ENCODE results near the gene STAT3. TPM values are rescaled to one million over a fixed set of nuclear protein-coding genes. Genes with fewer than 3 reads are reported as not detected.
A peak's percentile ranks its signal among the peaks of the same experiment; 100 is the strongest.

The STAT3 gene
- 100 to 1,000 TPM in 3 of 6 donors, 10 to 100 TPM in 3; 89.8 to 112 (median 101) TPM for polyA plus RNA-seq (ENCODE audit: low read depth in 6 of 6)

- Mint-ChIP-seq H3K36me3 (no peaks in the 10 kb centered on the region), H3K4me1 (peaks cover 26 to 41% (median 40%) of the 10 kb centered on the region in 3 donors), H3K9me3 (no peaks in the 10 kb centered on the region), H3K27ac (peak within 1 kb of the TSS; percentile 99 to 100 (median 100)), H3K4me3 (peak within 1 kb of the TSS; percentile 90 to 99 (median 96)), H3K27me3 (peaks cover 0 to 6% (median 0%) of the 10 kb centered on the region in 3 donors)
- DNase-seq (peak; percentile 100), ATAC-seq (ENCODE audit: low read depth in 2 of 2) (peak; percentile 82 to 84)
Observed at GRCh38 chr17:42388381-42389134, at the start of gene STAT3. STAT3 (minus strand) TSS chr17:42388442; CDS start chr17:42348516, 39,926 bp downstream.

GRCh38 chr17:42436391-42436790 is 48.1 kb upstream of the STAT3 start:
- Mint-ChIP-seq H3K36me3 (no peaks in the 10 kb centered on the region), H3K27me3 (no peaks in the 10 kb centered on the region), H3K27ac (no peak overlapping the region), H3K4me1 (peaks cover 6 to 24% (median 11%) of the 10 kb centered on the region in 3 donors), H3K4me3 (no peak overlapping the region), H3K9me3 (no peaks in the 10 kb centered on the region)
- no peak for DNase-seq
- ATAC-seq (ENCODE audit: low read depth in 2 of 2): no peak

GRCh38 chr17:42431758-42432161 is 43.5 kb upstream of the STAT3 start:
- Mint-ChIP-seq H3K36me3 (no peaks in the 10 kb centered on the region), H3K27ac (peak overlapping the region in 1 of 6 donors; percentile 30), H3K4me1 (peaks cover 6 to 11% (median 8%) of the 10 kb centered on the region in 3 donors), H3K4me3 (no peak overlapping the region), H3K9me3 (no peaks in the 10 kb centered on the region), H3K27me3 (peaks cover 0 to 5% (median 5%) of the 10 kb centered on the region in 3 donors)
- DNase-seq (no peak), ATAC-seq (ENCODE audit: low read depth in 2 of 2) (no peak)

GRCh38 chr17:42429726-42430447 is 41.6 kb upstream of the STAT3 start:
- peak overlapping the region in 1 of 8 donors; percentile 3 for H3K4me3 Mint-ChIP-seq
- H3K4me1 Mint-ChIP-seq: peaks cover 6 to 11% (median 8%) of the 10 kb centered on the region in 3 donors
- no peak for ATAC-seq (ENCODE audit: low read depth in 2 of 2)
- H3K36me3 Mint-ChIP-seq: no peaks in the 10 kb centered on the region
- DNase-seq: no peak
- peaks cover 2 to 14% (median 5%) of the 10 kb centered on the region in 3 donors for H3K27me3 Mint-ChIP-seq
- peak overlapping the region in 1 of 6 donors; percentile 66 for H3K27ac Mint-ChIP-seq
- H3K9me3 Mint-ChIP-seq: no peaks in the 10 kb centered on the region

DNA sequence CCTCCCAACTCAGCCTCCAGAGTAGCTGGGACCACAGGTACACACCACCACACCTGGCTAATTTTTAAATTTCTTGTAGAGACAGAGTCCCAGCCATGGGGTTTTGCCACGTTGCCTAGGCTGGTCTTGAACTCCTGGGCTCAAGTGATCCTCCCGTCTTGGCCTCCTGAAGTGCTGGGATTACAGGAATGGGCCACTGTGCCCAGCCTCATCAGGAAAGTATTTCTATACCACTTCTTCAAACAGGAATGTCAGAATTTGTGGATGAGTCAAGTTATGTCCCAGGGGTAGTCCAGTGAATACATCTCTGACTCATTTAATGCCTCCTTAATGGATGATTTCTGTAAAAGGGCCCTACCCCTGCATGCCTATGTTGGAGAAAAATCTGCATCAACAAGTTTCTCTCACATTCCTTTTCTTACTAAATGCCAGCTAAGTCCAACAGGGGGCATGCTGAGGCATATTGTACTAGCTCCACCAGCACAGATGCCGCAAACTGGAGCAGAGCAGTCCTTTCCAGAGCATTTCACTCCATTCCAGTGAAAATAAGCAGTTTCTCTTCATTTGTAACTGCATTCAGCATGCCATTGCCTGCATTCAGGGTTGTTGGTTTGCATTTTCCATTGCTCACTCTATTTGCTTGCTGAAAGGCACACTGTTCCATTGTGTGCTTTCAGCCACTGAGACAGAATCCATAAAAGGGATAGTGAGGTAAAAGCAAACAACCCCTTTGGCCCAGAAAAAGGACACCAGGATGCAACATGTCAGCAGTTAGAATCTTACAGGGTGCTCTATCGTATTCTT is 40.1 kb upstream of the STAT3 start:
- DNase-seq (peak; percentile 48), ATAC-seq (ENCODE audit: low read depth in 2 of 2) (peak; percentile 61 to 89)
- Mint-ChIP-seq H3K4me3 (peak overlapping the region in 1 of 8 donors; percentile 9), H3K4me1 (peaks cover 6 to 12% (median 8%) of the 10 kb centered on the region in 3 donors), H3K9me3 (no peaks in the 10 kb centered on the region), H3K36me3 (no peaks in the 10 kb centered on the region), H3K27me3 (peaks cover 6 to 22% (median 8%) of the 10 kb centered on the region in 3 donors), H3K27ac (no peak overlapping the region)

- DNase-seq: no peak
- H3K36me3 Mint-ChIP-seq: no peaks in the 10 kb centered on the region
- no peak for ATAC-seq (ENCODE audit: low read depth in 2 of 2)
- peak overlapping the region in 1 of 6 donors; percentile 54 for H3K27ac Mint-ChIP-seq
- H3K9me3 Mint-ChIP-seq: no peaks in the 10 kb centered on the region
- H3K4me3 Mint-ChIP-seq: peak overlapping the region in 3 of 8 donors; percentile 40 to 64 (median 43)
- H3K27me3 Mint-ChIP-seq: peaks cover 14 to 48% (median 32%) of the 10 kb centered on the region in 3 donors
- peaks cover 18 to 24% (median 21%) of the 10 kb centered on the region in 3 donors for H3K4me1 Mint-ChIP-seq
Observed at GRCh38 chr17:42424991-42425610, 36.9 kb upstream of the STAT3 start.

GRCh38 chr17:42423766-42424165 is 35.5 kb upstream of the STAT3 start:
- ATAC-seq (ENCODE audit: low read depth in 2 of 2) (no peak), DNase-seq (no peak)
- Mint-ChIP-seq H3K9me3 (no peaks in the 10 kb centered on the region), H3K27me3 (peaks cover 14 to 56% (median 41%) of the 10 kb centered on the region in 3 donors), H3K27ac (no peak overlapping the region), H3K4me1 (peaks cover 18 to 24% (median 20%) of the 10 kb centered on the region in 3 donors), H3K36me3 (no peaks in the 10 kb centered on the region), H3K4me3 (peak overlapping the region in 6 of 8 donors; percentile 53 to 95 (median 88))

- Mint-ChIP-seq H3K27ac (peak within 1 kb of the TSS in 2 of 6 donors; percentile 34 to 56), H3K27me3 (peaks cover 10 to 53% (median 41%) of the 10 kb centered on the region in 3 donors)
- no peak for DNase-seq
Observed at GRCh38 chr17:42422958-42423712, 34.9 kb upstream of the STAT3 start, which contains the start of gene CAVIN1. CAVIN1 (minus strand) TSS chr17:42423256; CDS start chr17:42423097, 159 bp downstream.

DNA sequence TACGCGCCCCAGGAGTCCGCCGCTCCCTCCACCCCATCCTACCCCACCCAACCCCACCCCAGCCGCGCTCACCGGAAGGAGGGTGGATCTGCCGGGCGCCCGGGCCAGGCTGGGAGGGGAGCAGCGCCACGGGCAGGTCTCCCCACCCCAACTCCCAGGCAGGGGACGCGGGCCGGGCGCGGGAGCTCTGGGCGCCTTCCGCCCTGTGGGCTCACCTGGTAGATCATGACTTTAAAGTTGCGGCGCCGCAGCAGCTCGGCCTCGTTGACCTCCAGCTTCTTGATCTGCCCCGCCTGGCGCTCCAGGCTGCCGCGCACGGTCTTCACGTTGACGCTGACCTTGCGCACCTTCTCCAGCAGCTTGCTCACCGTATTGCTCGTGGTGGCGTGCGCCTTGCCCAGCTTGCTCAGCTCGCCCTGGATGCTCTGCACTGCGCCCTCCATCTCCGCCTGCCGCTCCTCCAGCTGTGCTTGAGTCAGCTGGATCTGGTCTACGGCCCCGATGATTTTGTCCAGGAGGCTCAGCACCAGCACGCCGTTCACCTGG is 34.2 kb upstream of the STAT3 start:
- Mint-ChIP-seq H3K27me3 (peaks cover 9 to 51% (median 41%) of the 10 kb centered on the region in 3 donors), H3K36me3 (no peaks in the 10 kb centered on the region), H3K27ac (peak overlapping the region in 1 of 6 donors; percentile 34)

More at GRCh38 chr17:42422958-42423712, 34.9 kb upstream of the STAT3 start, which contains the start of gene CAVIN1:
- Mint-ChIP-seq H3K4me3 (peak within 1 kb of the TSS; percentile 83 to 95 (median 89)), H3K9me3 (no peaks in the 10 kb centered on the region), H3K4me1 (peaks cover 12 to 17% (median 15%) of the 10 kb centered on the region in 3 donors), H3K36me3 (no peaks in the 10 kb centered on the region)
- peak; percentile 19 to 39 for ATAC-seq (ENCODE audit: low read depth in 2 of 2)

GRCh38 chr17:42421507-42422338 is 33.5 kb upstream of the STAT3 start:
- DNase-seq (no peak), ATAC-seq (ENCODE audit: low read depth in 2 of 2) (peak; percentile 25 to 39)
- H3K27ac Mint-ChIP-seq: no peak overlapping the region
- peaks cover 12 to 16% (median 15%) of the 10 kb centered on the region in 3 donors for H3K4me1 Mint-ChIP-seq
- H3K27me3 Mint-ChIP-seq: peaks cover 9 to 51% (median 41%) of the 10 kb centered on the region in 3 donors
- H3K4me3 Mint-ChIP-seq: peak overlapping the region; percentile 83 to 91 (median 87)
- H3K36me3 Mint-ChIP-seq: no peaks in the 10 kb centered on the region
- no peaks in the 10 kb centered on the region for H3K9me3 Mint-ChIP-seq

More for the DNA sequence above, 34.2 kb upstream of the STAT3 start:
- H3K4me1 Mint-ChIP-seq: peaks cover 12 to 16% (median 15%) of the 10 kb centered on the region in 3 donors
- H3K9me3 Mint-ChIP-seq: no peaks in the 10 kb centered on the region
- peak overlapping the region; percentile 83 to 95 (median 89) for H3K4me3 Mint-ChIP-seq
- ATAC-seq (ENCODE audit: low read depth in 2 of 2): peak; percentile 57 to 60
- no peak for DNase-seq

DNA sequence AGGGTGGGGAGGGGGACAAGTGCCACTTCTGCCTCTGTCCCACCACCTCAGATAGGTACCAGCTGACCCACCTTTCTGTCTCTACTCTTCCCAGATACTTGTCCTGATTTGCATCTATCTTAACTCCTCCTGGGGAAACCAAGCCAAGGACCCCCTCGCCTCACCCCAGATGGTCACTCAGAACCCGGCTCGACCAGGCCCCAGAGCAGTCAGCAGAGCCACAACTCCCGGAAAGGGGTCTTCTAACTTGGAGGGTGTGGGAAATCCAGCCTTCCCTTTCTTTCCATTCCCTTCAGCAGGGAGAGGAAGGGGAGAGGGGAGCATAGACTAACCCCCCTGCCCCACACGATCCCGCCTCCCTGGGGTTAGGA is 32.9 kb upstream of the STAT3 start:
- ATAC-seq (ENCODE audit: low read depth in 2 of 2) (no peak), DNase-seq (no peak)
- H3K27ac Mint-ChIP-seq: no peak overlapping the region
- H3K4me1 Mint-ChIP-seq: peaks cover 14 to 16% (median 15%) of the 10 kb centered on the region in 3 donors
- no peaks in the 10 kb centered on the region for H3K36me3 Mint-ChIP-seq
- peaks cover 9 to 47% (median 41%) of the 10 kb centered on the region in 3 donors for H3K27me3 Mint-ChIP-seq
- H3K9me3 Mint-ChIP-seq: no peaks in the 10 kb centered on the region
- H3K4me3 Mint-ChIP-seq: peak overlapping the region; percentile 64 to 90 (median 85)
